WTC11 (cell line): Measurements from ENCODE around the gene PEX10.

Source experiments
- CBFB ChIP-seq: sonication (generic); formaldehyde crosslinking; IDR thresholded peaks from 2 replicates; pipeline ENCODE4 v1.8.1; 2022; ENCODE audit warnings: mild to moderate bottlenecking, low read depth, missing genetic modification reagents
- CTCF ChIP-seq: fragments of 200-600 bp; IDR thresholded peaks from 2 replicates; pipeline ENCODE4 v1.8.0; 2022; ENCODE audit warnings: antibody characterized with exemption
- E2F1 ChIP-seq: sonication (generic); formaldehyde crosslinking; IDR thresholded peaks from 2 replicates; pipeline ENCODE4 v1.8.0; 2022; ENCODE audit warnings: mild to moderate bottlenecking, missing genetic modification reagents
- ETV6 ChIP-seq: sonication (generic); formaldehyde crosslinking; IDR thresholded peaks from 2 replicates; pipeline ENCODE4 v1.8.1; 2022; ENCODE audit warnings: mild to moderate bottlenecking, missing genetic modification reagents
- FOXJ3 ChIP-seq: sonication (generic); formaldehyde crosslinking; IDR thresholded peaks from 2 replicates; pipeline ENCODE4 v1.9.0; 2021; ENCODE audit warnings: missing genetic modification reagents, mild to moderate bottlenecking, borderline replicate concordance
- FOXK1 ChIP-seq: sonication (generic); formaldehyde crosslinking; IDR thresholded peaks from 2 replicates; pipeline ENCODE4 v1.8.0; 2022; ENCODE audit warnings: mild to moderate bottlenecking, moderate library complexity, missing genetic modification reagents
- NR2C2 ChIP-seq: sonication (generic); formaldehyde crosslinking; IDR thresholded peaks from 2 replicates; pipeline ENCODE4 v1.8.0; 2022; ENCODE audit warnings: mild to moderate bottlenecking, missing genetic modification reagents
- PRDM15 ChIP-seq: sonication (generic); formaldehyde crosslinking; IDR thresholded peaks from 2 replicates; pipeline ENCODE4 v1.8.0; 2022; ENCODE audit warnings: missing genetic modification reagents
- TEAD4 ChIP-seq: sonication (generic); formaldehyde crosslinking; IDR thresholded peaks from 2 replicates; pipeline ENCODE4 v1.8.0; 2022; ENCODE audit warnings: mild to moderate bottlenecking, missing genetic modification reagents
- USF1 ChIP-seq: sonication (generic); formaldehyde crosslinking; IDR thresholded peaks from 2 replicates; pipeline ENCODE4 v1.8.0; 2022; ENCODE audit warnings: mild to moderate bottlenecking, missing genetic modification reagents
- USF2 ChIP-seq: sonication (generic); formaldehyde crosslinking; IDR thresholded peaks from 2 replicates; pipeline ENCODE4 v1.8.1; 2023; ENCODE audit warnings: mild to moderate bottlenecking, missing genetic modification reagents, moderate library complexity
- ZNF138 ChIP-seq: sonication (generic); formaldehyde crosslinking; conservative IDR thresholded peaks from 2 replicates; pipeline ENCODE4 v1.8.1; 2022; ENCODE audit warnings: mild to moderate bottlenecking, moderate library complexity, missing genetic modification reagents

- no peak for TF ChIP-seq PRDM15 (CRISPR knock-in tag)
- no peak for TF ChIP-seq CTCF
- no peak for TF ChIP-seq E2F1 (CRISPR knock-in tag)
- no peak for TF ChIP-seq FOXK1 (CRISPR knock-in tag)
- TF ChIP-seq CBFB (CRISPR knock-in tag) = no peak
- no peak for TF ChIP-seq ZNF138 (CRISPR knock-in tag)
- TF ChIP-seq FOXJ3 (CRISPR knock-in tag) = no peak
- TF ChIP-seq USF1 (CRISPR knock-in tag) = no peak
- TF ChIP-seq TEAD4 (CRISPR knock-in tag) = no peak
- TF ChIP-seq USF2 (CRISPR knock-in tag) = no peak
- no peak for TF ChIP-seq ETV6 (CRISPR knock-in tag)
- TF ChIP-seq NR2C2 (CRISPR knock-in tag) = no peak
Measured at GRCh38 chr1:2460996-2461751, 48.8 kb upstream of the PEX10 start.
